CD4-positive, CD25-positive, alpha-beta regulatory T cell (primary cell): Measurements from ENCODE around the gene ADORA3. TPM values are rescaled to one million over a fixed set of nuclear protein-coding genes. Genes with fewer than 3 reads are reported as not detected.
A peak's percentile ranks its signal among the peaks of the same experiment; 100 is the strongest.

Source experiments
- ATAC-seq, 2 donors: fragments of 150-1000 bp; cut with Tn5 transposase; one replicate each; pipeline ENCODE4 v1.10.0; 2021; ENCODE audit warnings: low read depth in 2 of 2, moderate number of reproducible peaks in 2 of 2, moderate library complexity in 1 of 2
- DNase-seq, 3 donors: peaks; one replicate each; pipeline versions ENCODE4 v3.0.0 to v3.0.0-alpha.2; 2012 to 2022; ENCODE audit warnings: mixed read lengths in 1 of 3
- H3K27ac ChIP-seq: one replicate; pipeline ENCODE4 v1.7.0; 2013; ENCODE audit warnings: mild to moderate bottlenecking, low read length; ENCODE audit not compliant: insufficient read depth, poor library complexity, severe bottlenecking
- H3K27me3 ChIP-seq: one replicate; pipeline ENCODE4 v1.7.0; 2013; ENCODE audit warnings: low read length; ENCODE audit not compliant: control insufficient read depth, insufficient read depth
- H3K36me3 ChIP-seq: one replicate; pipeline ENCODE4 v1.7.0; 2013; ENCODE audit warnings: mild to moderate bottlenecking, low read length, moderate library complexity; ENCODE audit not compliant: control insufficient read depth, insufficient read depth
- H3K4me1 ChIP-seq: 2 replicates; pipeline ENCODE4 v1.7.0; 2013; ENCODE audit warnings: mild to moderate bottlenecking, low read length; ENCODE audit not compliant: insufficient read depth, control insufficient read depth, poor library complexity, severe bottlenecking
- H3K4me3 ChIP-seq: one replicate; pipeline ENCODE4 v1.7.0; 2013; ENCODE audit warnings: low read depth, mild to moderate bottlenecking, low read length, moderate library complexity
- H3K9me3 ChIP-seq, 2 experiments: 1 replicate in 1 of 2; 2 replicates in 1 of 2; pipeline ENCODE4 v1.7.0; 2013; ENCODE audit warnings: low read length in 2 of 2, mild to moderate bottlenecking in 1 of 2, moderate library complexity in 1 of 2; ENCODE audit not compliant: control insufficient read depth in 2 of 2
- H3K27ac Mint-ChIP-seq, 3 donors: one replicate each; pipeline ENCODE4 v1.8.0; 2020 to 2022; ENCODE audit warnings: mild to moderate bottlenecking in 3 of 3, mixed read lengths in 3 of 3, moderate library complexity in 2 of 3
- H3K27me3 Mint-ChIP-seq: one replicate; pipeline ENCODE4 v1.8.0; 2022; ENCODE audit warnings: mild to moderate bottlenecking, mixed read lengths
- H3K36me3 Mint-ChIP-seq: one replicate; pipeline ENCODE4 v1.8.0; 2020; ENCODE audit warnings: mixed read lengths
- H3K4me1 Mint-ChIP-seq, 4 donors: one replicate each; pipeline ENCODE4 v1.8.0; 2020 to 2022; ENCODE audit warnings: mixed read lengths in 4 of 4, mild to moderate bottlenecking in 1 of 4
- H3K4me3 Mint-ChIP-seq, 4 donors: one replicate each; pipeline ENCODE4 v1.8.0; 2020 to 2022; ENCODE audit warnings: mild to moderate bottlenecking in 4 of 4, mixed read lengths in 4 of 4, moderate library complexity in 3 of 4
- H3K9me3 Mint-ChIP-seq, 7 donors: one replicate each; pipeline ENCODE4 v1.8.0; 2020 to 2022; ENCODE audit warnings: mixed read lengths in 7 of 7, mild to moderate bottlenecking in 3 of 7, moderate library complexity in 2 of 7
- polyA plus RNA-seq, 4 donors: library from polyadenylated mRNA; unstranded; fragments of 300-500 nt; fragmentation: Illumina TruSeq; gene quantifications; one replicate each; pipeline ENCODE4 v1.2.3, GENCODE V29; 2021
- total RNA-seq: library from RNA; stranded (reverse); gene quantifications from one replicate; pipeline ENCODE4 v1.2.3, GENCODE V29; 2022

The ADORA3 gene
- total and polyA plus RNA-seq, 5 donors from 2014 or later = not detected

DNA sequence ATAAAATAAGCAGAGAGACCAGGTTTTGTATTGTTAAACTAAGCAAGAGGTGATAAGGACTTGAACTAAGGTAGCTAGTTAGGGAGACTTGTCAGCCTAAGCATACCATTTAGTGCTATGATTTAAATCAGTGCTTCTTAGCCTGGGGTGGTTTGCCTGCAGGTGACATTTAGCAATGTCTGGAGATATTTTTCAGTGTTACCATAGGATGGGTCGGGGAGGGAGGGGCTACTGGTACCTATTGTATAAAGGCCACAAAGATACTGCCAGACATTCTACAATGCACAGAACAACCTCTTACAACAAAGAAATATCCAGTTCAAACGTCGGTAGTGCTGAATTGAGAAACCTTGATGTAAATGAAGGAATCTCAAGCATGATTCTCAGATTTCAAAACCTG is 50.9 kb downstream of the ADORA3 start:
- Mint-ChIP-seq H3K27ac (peak overlapping the region in 1 of 3 donors; percentile 58), H3K36me3 (peaks cover 40% of the 10 kb centered on the region), H3K4me3 (peak overlapping the region in 2 of 4 donors; percentile 52 to 99), H3K9me3 (no peaks in the 10 kb centered on the region), H3K27me3 (no peaks in the 10 kb centered on the region), H3K4me1 (peaks cover 53 to 89% (median 65%) of the 10 kb centered on the region in 4 donors)
- Histone ChIP-seq H3K9me3 (no peaks in the 10 kb centered on the region), H3K27me3 (no peaks in the 10 kb centered on the region), H3K4me3 (peak overlapping the region; percentile 35), H3K4me1 (peaks cover 60% of the 10 kb centered on the region), H3K27ac (no peak overlapping the region), H3K36me3 (peaks cover 47% of the 10 kb centered on the region)
- DNase-seq = no peak
- no peak for ATAC-seq

DNA sequence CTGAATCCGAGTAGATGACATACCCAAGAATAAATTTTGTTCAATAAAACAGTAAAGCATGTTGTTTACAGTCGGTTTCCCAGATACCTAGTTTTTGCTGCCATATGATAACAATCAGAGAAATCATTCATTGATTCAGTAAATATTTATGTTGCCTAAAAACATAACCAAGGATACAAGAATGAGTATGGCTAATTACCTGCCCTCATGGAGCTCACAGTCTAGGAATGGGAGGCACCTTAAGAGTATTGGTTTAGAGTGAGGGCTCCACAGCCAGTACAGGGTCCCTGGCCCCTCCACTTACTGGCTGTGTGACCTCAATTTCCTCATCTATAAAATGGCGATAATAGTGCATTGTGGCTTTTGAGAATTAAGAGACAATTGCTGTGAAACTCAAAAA is 53.2 kb downstream of the ADORA3 start:
- H3K27me3 ChIP-seq = no peaks in the 10 kb centered on the region
- H3K27me3 Mint-ChIP-seq = no peaks in the 10 kb centered on the region

DNA sequence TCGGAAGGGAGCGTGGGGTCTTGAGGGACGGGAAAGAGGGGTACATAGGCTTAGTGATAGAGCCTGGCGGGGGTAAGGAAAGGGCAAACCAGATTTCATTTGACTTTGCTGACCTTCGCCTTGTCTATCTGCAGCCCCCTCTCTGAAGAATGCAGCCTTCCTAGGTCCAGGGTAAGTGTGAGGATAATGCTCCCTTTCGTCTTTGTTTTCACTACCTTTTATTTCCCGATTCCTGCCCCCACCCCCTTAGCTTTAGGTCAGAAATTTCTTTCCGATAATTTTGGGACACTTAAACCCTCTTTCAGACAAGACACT is 53.8 kb downstream of the ADORA3 start:
- H3K4me3 ChIP-seq = peak overlapping the region; percentile 92
- H3K36me3 Mint-ChIP-seq = peaks cover 25% of the 10 kb centered on the region
- H3K4me1 ChIP-seq = peaks cover 64% of the 10 kb centered on the region
- H3K27ac ChIP-seq = peak overlapping the region; percentile 89
- DNase-seq (no peak), ATAC-seq (no peak)
- no peaks in the 10 kb centered on the region for H3K27me3 Mint-ChIP-seq
- no peaks in the 10 kb centered on the region for H3K9me3 ChIP-seq
- no peaks in the 10 kb centered on the region for H3K9me3 Mint-ChIP-seq
- peaks cover 51 to 89% (median 71%) of the 10 kb centered on the region in 4 donors for H3K4me1 Mint-ChIP-seq
- peak overlapping the region; percentile 99 to 100 (median 100) for H3K4me3 Mint-ChIP-seq
- H3K27me3 ChIP-seq = no peaks in the 10 kb centered on the region
- H3K36me3 ChIP-seq = peaks cover 27% of the 10 kb centered on the region
- H3K27ac Mint-ChIP-seq = peak overlapping the region; percentile 99 to 100 (median 100)

More for the DNA sequence above, 53.2 kb downstream of the ADORA3 start:
- Mint-ChIP-seq H3K27ac (peak overlapping the region; percentile 80 to 100 (median 99)), H3K4me3 (peak overlapping the region; percentile 99 to 100 (median 100)), H3K36me3 (peaks cover 31% of the 10 kb centered on the region), H3K9me3 (no peaks in the 10 kb centered on the region), H3K4me1 (peaks cover 56 to 94% (median 74%) of the 10 kb centered on the region in 4 donors)
- Histone ChIP-seq H3K9me3 (no peaks in the 10 kb centered on the region), H3K4me1 (peaks cover 69% of the 10 kb centered on the region), H3K4me3 (peak overlapping the region; percentile 92), H3K36me3 (peaks cover 28% of the 10 kb centered on the region), H3K27ac (peak overlapping the region; percentile 89)
- DNase-seq = no peak
- no peak for ATAC-seq

Other genes starting within 250 kb of the ADORA3 start
- gene CHIA, start 212.8 kb downstream of the ADORA3 start, total RNA-seq = not detected
- gene CHIA, start 212.8 kb downstream of the ADORA3 start, polyA plus RNA-seq = not detected
- gene OVGP1, start 75.9 kb downstream of the ADORA3 start, total RNA-seq = 6.7 TPM
- under 1 TPM in 3 of 4 donors, not detected in 1; 0.21 to 0.47 (median 0.23) TPM for gene OVGP1, start 75.9 kb downstream of the ADORA3 start, polyA plus RNA-seq
- 15.7 TPM for gene WDR77, start 54.4 kb downstream of the ADORA3 start, total RNA-seq
- 10 to 100 TPM; 31.7 to 36.9 (median 34.7) TPM for gene WDR77, start 54.4 kb downstream of the ADORA3 start, polyA plus RNA-seq
- gene ATP5PB, start 54.2 kb downstream of the ADORA3 start, total RNA-seq = 85.1 TPM
- 100 to 1,000 TPM; 431 to 569 (median 496) TPM for gene ATP5PB, start 54.2 kb downstream of the ADORA3 start, polyA plus RNA-seq
- gene C1orf162, start 29.6 kb downstream of the ADORA3 start, total RNA-seq = 22.4 TPM
- 100 to 1,000 TPM in 1 of 4 donors, 10 to 100 TPM in 3; 45.4 to 111 (median 65.8) TPM for gene C1orf162, start 29.6 kb downstream of the ADORA3 start, polyA plus RNA-seq
- gene TMIGD3, start within 50 bp of the ADORA3 start, total RNA-seq = not detected
- not detected for gene TMIGD3, start within 50 bp of the ADORA3 start, polyA plus RNA-seq
- gene RAP1A, start 116.2 kb upstream of the ADORA3 start, total RNA-seq = 143 TPM
- gene RAP1A, start 116.2 kb upstream of the ADORA3 start, polyA plus RNA-seq = 10 to 100 TPM; 72.8 to 91.3 (median 78.2) TPM
- gene INKA2, start 235.8 kb upstream of the ADORA3 start, total RNA-seq = not detected
- under 1 TPM in 1 of 4 donors, not detected in 3; 0.31 TPM for gene INKA2, start 235.8 kb upstream of the ADORA3 start, polyA plus RNA-seq